NCI-H69 (cell line): Measurements from ENCODE around the gene ABCB9.
"Not testable (repeated sequence)": the region's sequence is repeated elsewhere in the genome, so short reads cannot be mapped to it uniquely, and the experiment has no call there.

ENCODE experiments used
- DNase-seq: peaks from one replicate; lab custom pipeline; 2025; lab: John Stamatoyannopoulos, UW

ABCB9 gene

DNA sequence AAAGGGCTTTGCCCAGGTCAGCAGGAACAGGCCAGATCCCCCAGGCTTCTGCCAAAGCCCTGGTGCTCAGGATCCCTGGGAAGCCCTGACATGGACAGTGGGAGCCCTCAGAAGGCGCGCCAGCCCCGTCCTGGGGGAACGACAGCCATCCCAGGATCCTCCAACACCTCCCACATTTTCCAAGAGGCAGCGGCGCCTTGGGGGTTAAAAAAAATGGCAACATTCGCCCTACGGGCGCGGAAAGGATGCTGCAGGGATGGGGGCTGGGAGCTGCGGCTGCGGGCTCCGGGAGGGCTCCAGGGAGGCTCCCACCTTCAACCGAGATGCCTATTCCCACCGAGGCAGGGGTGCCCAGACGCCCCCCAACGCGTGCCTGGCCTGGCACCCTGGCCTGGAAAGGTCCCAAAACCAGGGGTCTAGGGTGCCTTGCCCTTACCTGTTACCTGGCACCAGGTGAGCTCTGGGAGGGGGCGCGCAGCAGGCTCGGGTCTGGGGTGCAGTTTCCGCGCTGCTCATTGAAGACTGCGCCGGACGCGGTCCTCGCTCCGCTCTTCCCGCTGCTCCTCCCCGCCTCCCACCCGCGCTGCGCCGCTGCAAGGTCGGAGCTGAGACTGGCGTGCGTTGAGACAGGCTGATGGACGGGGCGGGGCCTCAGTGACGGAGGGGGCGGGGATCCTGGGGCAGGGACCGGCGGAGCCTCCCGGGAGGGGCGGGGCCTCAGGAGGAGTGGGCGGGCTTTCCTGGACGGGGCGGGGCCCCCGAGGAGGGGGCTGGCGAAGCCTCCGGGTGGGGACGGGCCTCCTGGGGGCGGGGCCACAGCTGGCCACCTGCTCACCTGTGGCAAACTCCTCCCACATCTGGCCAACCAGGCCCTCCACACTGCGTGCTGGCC, at the start of gene ABCB9:
TSS of gene ABCB9 (minus strand) at position 613 of the 892 bp plus-strand sequence. CDS start 6,228 bp downstream, outside the sequence.
- peak; percentile 98 for DNase-seq

DNA sequence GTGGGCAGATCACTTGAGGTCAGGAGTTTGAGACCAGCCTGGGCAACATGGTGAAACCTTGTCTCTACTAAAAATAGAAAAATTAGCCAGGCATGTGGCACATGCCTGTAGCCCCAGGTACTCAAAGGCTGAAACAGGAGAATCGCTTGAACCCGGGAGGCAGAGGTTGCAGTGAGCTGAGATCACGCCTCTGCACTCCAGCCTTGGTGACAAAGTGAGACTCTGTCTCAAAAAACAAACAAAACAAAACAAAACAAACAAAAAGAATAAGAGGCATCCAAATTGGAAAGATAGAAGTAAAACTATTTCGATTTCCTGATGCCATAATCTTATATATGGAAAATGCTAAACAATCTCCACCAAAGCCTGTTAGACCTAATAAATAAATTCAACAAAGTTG, 48.2 kb upstream of the ABCB9 start:
- not testable (repeated sequence) for DNase-seq

DNA sequence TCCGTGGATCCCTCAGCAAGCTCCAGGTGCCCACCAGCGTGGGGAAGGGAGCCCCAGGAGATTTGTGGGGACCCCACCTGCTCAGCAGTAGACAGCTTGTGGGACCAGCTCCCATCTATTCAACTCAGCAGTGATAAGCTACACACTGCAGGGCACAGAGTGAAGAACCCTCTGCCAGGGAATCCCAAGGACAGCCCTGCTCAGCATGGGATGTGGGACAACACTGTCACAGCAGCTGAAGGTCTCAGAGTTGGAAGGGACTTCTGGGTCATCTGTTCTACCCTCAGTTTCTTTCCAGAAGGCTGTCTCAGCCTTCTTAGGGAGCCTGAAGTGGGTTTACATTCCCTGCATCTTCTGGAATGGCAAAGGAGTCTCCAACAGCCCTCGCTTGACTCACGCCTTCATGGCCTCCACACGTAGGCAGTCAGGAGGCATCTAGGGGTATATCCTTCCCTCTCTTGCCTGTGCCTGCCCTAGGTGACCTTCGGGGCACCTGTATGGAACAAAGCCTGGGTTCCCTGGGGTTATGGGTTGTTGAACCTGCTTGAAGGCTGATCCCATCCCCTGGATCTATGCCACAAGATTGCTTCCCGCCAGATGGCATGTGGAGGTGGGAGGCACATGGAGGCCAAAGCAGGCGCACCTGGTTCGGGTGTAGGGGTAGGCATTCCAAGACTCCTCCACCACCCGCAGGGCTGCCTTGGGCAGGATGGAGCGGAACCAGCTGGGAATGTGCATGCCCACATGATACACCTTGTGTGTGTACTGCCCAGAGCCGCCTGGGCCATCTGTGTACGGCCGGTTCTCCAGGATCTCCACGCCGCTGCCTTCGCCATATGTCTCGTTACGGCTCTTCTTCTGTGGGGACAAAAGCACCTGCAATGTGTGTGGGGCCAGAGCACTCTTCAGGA, 47.2 kb upstream of the ABCB9 start:
- no peak for DNase-seq

DNA sequence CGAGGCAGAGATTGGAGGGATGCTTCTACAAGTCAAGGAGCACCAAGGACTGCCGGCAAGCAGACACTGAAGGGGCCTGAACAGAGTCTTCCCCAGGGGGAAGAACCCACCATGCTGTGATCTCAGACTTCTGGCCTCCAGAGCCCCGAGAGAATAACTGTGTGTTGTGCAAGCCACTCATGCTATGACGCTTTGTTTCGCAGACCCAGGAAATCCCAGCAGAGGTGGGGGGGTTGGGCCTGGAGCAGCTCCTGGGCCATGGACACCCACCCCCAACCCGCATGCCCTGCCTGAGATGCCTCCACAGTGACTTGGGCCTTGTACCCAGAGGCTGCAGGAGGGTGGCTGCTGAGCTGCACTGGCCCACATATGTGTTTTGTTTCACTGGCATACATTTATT, 45.4 kb upstream of the ABCB9 start:
- DNase-seq = no peak

DNA sequence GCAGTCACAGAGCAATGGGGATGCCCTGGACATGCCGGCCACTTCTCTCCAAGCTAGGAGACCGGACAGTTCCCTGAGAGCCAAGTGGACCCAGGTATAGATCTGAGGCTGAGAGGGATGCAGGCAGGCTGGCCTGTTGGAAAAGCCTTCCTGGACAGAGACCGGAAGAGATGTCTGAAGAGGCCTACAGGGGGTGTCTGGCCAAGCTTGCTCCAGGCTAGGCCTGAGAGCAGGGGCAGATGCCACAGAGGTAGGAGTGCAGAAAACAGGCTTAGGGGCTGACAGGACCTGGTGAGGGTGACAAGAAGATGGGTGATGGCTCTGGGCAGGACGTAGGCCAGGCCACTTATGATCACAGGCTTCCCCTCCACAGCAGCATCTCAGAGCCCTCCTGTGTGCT, 44.4 kb upstream of the ABCB9 start:
- no peak for DNase-seq

DNA sequence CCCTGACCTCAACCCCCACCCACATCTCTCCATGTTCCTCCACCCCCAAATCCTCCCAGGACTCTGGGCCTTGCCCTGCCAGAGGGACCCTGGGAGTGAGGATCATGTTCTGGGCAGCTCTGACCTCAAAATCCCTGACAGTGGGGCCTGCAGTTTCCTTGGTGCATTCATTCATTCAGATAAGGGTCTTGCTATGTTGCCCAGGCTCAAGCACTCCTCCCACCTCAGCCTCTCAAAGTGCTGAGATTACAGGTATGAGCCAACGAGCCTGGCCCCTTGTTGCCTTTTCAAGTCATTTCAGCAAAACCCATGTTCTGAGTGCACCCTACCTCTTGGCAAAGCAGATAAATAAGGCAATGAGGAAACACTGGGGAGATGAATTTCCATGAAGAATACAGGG, 43.8 kb upstream of the ABCB9 start:
- no peak for DNase-seq

DNA sequence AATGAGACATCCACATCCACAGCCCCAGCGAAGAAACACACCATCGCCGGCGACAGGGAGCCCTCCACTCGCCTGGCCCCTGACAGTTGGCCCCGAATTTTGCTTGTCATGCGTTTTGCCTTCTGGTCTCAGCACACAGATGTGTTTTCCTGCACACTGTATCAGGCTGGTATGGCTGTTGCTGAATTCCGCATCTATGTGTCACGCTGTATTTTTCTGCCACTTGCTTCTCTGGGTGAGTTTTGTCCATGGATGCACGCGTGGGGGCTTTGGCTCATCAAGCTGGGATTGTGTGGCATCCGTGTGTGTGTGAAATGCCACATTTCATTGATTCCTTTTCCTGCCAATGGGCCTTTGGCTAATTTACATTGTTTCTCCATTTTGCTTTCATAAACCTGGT, 40.7 kb upstream of the ABCB9 start:
- DNase-seq = no peak

DNA sequence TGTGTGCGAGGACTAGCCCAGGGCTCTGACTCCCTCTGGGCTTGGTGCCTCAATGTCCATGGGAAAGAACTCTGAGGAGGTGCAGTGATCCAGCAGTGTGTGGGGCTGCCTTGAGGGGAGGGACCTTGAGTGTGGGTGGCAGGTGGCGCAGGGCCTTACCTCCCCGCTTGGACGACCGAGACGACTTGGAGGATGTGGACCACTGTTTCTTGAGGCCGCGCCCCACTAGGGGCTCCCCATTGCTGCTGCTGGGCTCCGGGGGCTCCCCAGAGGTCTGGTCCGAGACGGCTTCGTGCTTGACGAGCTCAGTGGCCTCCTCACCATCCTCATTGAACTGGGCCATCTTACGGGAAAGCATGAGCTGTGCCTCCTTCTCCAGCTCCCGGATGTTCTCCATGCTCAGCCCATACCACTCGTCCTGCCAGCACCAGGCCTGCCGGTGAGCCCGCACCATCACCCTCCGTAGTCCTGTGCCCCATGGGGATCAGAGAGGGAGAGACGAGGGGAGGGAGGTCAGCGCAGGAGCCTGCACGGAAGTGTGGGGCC, 38.9 kb upstream of the ABCB9 start:
- no peak for DNase-seq

DNA sequence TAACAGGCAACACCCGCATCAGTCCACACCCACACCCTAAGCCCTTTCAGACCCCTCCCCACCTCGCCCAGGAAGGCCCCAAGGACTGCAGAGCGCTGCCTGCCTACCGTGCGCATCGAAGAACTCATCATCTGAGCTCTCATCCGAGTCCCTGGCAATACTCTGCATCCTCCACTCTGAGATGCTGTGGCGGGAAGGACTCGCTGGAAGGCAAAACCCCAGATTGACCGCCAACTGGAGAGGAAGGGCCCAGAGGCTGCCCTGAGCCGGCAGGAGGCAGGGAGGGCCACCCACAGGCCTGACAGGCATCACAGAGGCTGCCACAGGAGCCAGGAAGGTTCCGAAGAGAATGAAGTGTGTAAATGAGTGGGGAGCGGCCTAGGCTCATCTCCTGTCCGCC, 38.0 kb upstream of the ABCB9 start:
- no peak for DNase-seq

DNA sequence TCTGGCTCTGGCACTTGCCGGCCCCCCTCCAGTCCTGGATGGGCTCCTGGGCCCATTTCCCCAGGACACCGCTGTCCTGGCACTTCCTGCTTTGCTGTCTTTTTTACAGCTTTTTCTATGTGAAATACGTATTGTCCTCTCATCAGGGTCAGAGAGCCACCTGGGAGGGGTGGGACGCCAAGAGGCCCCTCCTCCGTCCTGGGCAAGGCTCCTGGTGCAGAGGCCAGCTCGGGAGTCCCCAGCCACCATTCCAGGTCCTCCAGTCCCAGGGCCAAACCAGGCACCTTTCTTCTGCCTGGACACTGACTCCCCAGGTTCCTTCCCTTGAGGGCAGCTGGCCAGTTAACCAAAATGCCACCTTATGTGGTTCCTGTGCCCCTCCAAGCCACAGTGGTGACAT, 37.0 kb upstream of the ABCB9 start:
- DNase-seq = no peak

DNA sequence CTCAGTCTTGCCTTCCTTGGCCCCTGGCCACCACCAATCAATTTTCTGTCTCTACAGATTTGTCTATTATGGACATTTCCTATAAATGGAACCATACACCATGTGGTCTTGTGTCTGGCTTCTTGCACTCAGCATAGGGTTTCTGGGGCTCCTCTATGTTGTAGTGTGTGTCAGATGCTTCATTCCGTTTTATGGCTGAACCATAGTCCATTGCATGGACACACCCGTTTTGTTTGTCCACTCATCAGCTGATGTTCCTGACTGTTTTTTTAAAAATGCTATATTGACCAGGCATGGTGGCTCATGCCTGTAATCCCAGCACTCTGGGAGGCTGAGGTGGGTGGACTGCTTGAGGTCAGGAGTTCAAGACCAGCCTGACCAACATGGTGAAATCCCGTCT, 35.2 kb upstream of the ABCB9 start:
- DNase-seq = no peak

DNA sequence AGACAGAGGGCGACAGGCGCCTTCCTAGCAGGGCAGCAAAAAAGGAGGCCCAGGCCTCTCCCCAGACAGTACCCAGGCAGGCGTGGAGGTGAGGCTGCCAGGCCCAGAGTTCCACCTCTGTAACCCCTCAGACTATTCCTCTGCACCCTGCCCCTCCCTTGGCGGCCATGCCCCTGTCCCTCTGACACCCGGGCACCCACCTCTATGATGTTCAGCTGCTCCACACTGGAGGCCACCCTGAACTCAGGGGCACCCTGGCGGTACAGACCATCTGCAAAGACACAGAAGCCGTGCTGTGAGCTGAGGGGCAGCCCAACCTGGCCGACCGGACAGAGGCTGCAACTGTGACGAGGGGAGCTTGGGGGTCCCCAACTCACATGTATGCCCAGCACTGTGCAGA, 34.3 kb upstream of the ABCB9 start:
- no peak for DNase-seq

DNA sequence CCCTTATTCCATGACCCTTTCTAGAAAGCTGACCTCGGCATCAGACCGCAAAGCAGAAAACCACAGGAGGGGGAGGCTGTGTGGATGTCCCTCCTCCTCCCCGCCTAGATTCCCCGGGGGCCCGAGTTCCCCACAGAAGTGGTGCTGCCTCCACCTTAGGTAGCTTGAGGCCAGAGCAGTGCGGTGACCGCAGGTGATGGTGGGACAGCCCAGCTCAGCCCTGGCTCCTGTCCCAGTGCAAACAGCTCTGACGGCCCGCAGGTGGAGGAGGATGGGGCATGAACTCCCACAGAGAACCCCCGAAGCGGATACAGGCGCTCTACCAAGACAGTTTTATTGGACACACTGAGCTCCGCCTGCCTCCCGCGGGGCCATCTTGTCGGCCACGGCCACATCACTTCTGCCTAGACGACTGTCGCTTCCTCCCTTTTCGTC, 33.7 kb upstream of the ABCB9 start:
- DNase-seq = no peak

DNA sequence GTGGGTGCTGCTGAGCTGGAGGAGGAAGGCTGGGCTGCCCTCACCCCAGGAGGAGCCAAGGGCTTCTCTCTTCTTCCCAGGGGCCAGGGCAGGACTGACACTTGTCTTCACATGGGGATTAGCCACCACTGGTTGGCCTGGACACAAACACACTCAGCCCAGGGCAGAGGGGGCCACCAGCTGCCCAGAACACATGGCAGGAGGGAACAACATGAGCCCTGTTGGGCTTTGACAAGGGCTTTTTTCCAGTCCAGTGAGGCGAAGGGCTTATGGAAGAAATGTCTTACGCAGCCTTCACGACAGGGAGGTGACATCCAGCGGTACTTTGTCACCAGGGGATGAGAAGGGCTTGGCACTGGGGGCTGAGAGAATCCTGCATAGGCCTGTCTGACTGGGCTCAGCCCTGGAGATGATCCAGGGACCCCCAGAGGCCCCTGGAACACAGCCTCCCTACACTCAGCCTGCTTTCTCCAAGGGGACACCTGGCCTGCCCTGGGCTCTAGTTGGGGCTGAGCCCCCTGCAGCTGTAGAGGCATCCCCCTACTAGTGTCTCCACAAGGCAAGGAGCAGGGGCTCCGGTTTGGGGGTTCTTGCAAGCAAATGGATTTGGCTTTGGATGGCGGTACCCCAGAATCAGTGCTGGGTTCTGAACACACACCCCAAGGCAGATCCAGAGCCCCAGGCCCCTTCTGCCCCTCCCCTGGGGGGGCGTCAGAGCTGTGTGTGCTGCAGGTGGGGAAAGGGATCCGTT, 33.1 kb upstream of the ABCB9 start:
- no peak for DNase-seq

DNA sequence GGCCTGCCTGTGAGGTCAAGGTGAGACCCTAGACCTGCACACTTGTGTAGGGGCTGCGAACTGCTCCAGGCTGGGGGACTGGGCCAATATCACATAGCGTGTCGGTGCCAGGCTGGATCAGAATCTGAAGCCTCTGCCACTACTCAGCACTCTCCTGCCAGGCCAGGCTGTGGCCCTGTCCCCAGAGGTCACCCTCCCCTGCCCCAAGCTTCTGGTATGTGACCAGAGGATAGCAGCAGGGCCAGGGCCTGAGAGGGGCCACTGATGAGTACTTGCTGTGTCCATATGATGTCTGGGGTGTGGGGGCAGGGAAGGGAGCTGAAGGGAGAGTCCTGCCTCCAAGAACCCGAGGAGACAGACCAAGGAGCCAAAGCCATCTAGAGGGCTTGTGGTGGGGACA, 32.1 kb upstream of the ABCB9 start:
- no peak for DNase-seq

DNA sequence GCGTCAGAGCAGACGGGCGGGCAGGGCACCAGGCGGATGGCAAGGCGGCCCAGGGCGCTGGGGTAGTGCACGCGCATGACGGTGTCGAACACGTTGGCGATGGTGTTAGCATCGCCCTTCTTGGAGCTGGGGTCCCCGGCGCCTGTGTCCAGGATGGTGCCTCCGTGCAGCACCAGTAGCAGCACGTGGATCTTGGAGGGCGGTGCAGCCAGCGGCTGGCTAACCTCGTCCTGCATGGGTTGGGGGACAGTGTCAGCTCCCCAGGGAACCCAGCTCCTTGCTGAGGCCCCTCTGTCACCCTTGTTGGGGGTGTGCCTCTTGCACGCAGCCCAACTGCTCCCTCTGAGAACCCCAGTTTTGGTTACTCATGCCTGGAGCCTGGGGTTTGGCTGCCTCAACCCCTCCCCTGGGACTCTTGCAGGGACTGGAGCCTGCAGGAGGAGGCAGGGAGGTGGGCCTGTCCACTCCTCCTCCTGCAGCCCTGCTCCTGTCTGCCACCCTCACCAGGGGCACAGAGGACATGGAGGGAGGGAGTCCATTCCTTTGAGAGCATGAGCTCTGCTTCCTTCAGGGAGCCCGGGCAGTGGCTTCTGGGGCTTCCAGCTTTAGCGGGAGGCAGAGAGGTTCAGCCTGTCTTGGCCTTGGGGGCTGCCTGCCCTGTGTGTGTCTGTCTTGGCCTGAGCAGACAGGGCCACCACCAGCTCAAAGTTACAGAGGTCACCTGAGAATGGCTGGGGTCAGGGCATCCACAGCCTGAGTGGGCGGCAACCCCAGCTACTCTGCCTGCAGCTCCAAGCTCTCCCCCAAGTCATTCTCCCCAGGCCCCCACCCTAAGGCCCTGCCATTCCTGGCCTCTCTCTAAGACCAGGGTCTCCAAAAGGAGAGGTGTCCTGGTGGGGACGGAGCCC, 31.3 kb upstream of the ABCB9 start:
- DNase-seq = no peak

DNA sequence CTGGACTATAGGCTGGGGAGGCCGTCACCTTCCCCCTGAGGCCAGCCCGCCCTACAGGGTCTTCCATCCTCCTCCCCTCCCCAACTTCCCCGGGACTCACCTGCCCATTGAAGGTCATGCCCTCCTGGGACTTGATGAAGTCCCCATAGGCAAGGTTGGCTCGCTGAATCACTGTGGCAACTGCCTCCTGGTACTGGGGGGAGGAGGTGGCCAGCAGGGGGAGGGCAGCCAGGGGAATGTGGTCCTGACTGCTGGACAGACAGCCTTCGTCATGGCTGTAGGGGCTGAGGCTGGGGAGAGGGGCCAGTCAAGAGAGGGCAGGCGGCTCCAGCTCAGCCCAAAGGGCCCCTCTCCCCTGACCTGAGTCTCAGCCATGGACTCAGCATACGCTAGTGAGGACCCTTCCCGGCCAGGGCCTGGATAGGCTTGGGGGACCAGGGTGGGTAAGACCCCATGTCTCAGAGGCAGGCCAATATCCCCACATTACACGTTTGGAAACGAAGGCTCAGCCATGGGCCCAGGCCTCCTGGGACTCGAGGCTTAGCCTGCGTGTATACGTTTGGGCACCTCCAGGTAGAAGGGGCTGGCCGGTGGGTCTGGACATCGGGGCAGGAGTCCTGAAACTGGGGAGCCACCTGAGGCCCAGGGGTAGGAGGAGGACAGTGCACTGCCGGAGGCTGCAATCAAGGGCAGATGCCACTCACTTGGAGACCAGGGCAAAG, 30.5 kb upstream of the ABCB9 start:
- DNase-seq = no peak

DNA sequence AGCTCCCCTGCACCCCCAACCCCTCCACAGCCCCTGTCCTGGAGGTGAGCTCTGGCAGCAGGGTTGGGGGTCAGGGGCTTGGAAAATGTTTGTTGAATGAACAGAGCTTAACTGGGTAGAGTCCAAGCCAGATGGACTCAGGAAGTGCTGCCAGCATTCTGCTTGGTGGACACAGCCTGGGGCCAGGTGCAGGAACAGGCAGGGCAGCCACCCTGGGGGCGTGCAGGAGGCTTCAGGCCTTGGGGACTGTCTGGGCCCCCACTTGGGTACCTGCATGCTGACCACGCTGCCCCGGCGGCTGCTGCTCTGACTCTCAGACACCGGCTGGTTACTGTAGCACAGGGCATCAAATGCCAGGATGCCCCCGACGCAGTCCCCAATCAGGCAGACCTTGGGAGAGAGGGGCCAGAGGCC, 29.9 kb upstream of the ABCB9 start:
- no peak for DNase-seq

DNA sequence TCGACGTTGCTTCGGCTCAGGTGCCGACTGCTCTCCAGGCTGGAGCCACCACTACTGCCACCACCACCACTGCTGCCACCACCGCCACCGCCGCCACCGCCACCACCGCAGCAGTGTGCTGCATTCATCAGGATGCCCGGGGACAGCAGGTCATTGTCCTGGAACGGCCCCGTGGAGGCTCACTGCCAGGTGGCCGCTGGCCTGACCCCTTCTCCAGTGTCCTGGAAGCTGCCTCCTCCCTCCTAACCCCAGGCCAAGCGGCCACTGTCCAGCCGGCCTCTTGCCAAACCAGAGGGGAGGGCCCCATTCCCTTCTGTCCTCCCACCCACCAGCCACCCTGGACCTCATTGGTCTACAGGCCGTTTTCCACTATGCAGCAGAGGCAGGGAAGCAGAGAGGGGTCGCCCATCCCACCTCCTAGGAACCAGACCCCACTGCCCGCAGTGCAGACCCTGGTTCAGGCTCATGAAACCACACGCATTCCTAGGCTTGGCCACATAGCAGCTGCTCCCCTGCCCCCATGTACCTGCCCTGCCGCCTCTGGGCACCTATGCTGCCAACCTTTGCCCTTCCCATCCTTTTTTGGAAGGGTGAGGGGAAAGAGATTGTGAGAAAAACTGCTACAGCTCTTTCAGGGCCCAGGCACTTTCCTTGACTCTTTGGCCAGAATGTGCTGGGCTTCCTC, 29.4 kb upstream of the ABCB9 start:
- DNase-seq = no peak
